Measurements from ENCODE around the gene WDR45B.

Gene WDR45B

GRCh38 chr17:82636626-82637598, 11.3 kb downstream of the WDR45B start:
- Mint-ChIP-seq H3K4me1 (ENCODE audit: low read depth) (peaks cover 16% of the 10 kb centered on the region), H3K27ac (no peak overlapping the region), H3K9me3 (no peaks in the 10 kb centered on the region), H3K4me3 (no peak overlapping the region), H3K27me3 (ENCODE audit: low read depth) (no peaks in the 10 kb centered on the region), H3K36me3 (ENCODE audit: low read depth) (peaks cover 26% of the 10 kb centered on the region)

GRCh38 chr17:82633343-82633742, 14.9 kb downstream of the WDR45B start:
- peaks cover 25% of the 10 kb centered on the region for H3K36me3 Mint-ChIP-seq (ENCODE audit: low read depth)
- no peaks in the 10 kb centered on the region for H3K27me3 Mint-ChIP-seq (ENCODE audit: low read depth)
- peaks cover 9% of the 10 kb centered on the region for H3K4me1 Mint-ChIP-seq (ENCODE audit: low read depth)
- no peak overlapping the region for H3K27ac Mint-ChIP-seq
- H3K9me3 Mint-ChIP-seq = no peaks in the 10 kb centered on the region
- no peak overlapping the region for H3K4me3 Mint-ChIP-seq

- no peak overlapping the region for H3K27ac Mint-ChIP-seq
These were observed 15.8 kb downstream of the WDR45B start for GRCh38 chr17:82632451-82632850.

GRCh38 chr17:82631544-82631943, 16.7 kb downstream of the WDR45B start:
- H3K27me3 Mint-ChIP-seq (ENCODE audit: low read depth) = no peaks in the 10 kb centered on the region
- H3K36me3 Mint-ChIP-seq (ENCODE audit: low read depth) = peaks cover 27% of the 10 kb centered on the region
- H3K4me1 Mint-ChIP-seq (ENCODE audit: low read depth) = peaks cover 7% of the 10 kb centered on the region
- no peak overlapping the region for H3K4me3 Mint-ChIP-seq
- H3K9me3 Mint-ChIP-seq = no peaks in the 10 kb centered on the region
- H3K27ac Mint-ChIP-seq = no peak overlapping the region

More at GRCh38 chr17:82632451-82632850, 15.8 kb downstream of the WDR45B start:
- peaks cover 30% of the 10 kb centered on the region for H3K36me3 Mint-ChIP-seq (ENCODE audit: low read depth)
- no peaks in the 10 kb centered on the region for H3K9me3 Mint-ChIP-seq
- no peaks in the 10 kb centered on the region for H3K27me3 Mint-ChIP-seq (ENCODE audit: low read depth)
- peaks cover 7% of the 10 kb centered on the region for H3K4me1 Mint-ChIP-seq (ENCODE audit: low read depth)
- no peak overlapping the region for H3K4me3 Mint-ChIP-seq

GRCh38 chr17:82630212-82630611, 18.0 kb downstream of the WDR45B start:
- Mint-ChIP-seq H3K27me3 (ENCODE audit: low read depth) (no peaks in the 10 kb centered on the region), H3K4me1 (ENCODE audit: low read depth) (peaks cover 7% of the 10 kb centered on the region), H3K4me3 (no peak overlapping the region), H3K9me3 (no peaks in the 10 kb centered on the region), H3K27ac (no peak overlapping the region), H3K36me3 (ENCODE audit: low read depth) (peaks cover 30% of the 10 kb centered on the region)

GRCh38 chr17:82629748-82630147, 18.5 kb downstream of the WDR45B start:
- Mint-ChIP-seq H3K4me3 (no peak overlapping the region), H3K36me3 (ENCODE audit: low read depth) (peaks cover 30% of the 10 kb centered on the region), H3K9me3 (no peaks in the 10 kb centered on the region), H3K27me3 (ENCODE audit: low read depth) (no peaks in the 10 kb centered on the region), H3K27ac (no peak overlapping the region), H3K4me1 (ENCODE audit: low read depth) (peaks cover 6% of the 10 kb centered on the region)

- Mint-ChIP-seq H3K27ac (no peak overlapping the region), H3K4me1 (ENCODE audit: low read depth) (peaks cover 4% of the 10 kb centered on the region), H3K27me3 (ENCODE audit: low read depth) (no peaks in the 10 kb centered on the region), H3K9me3 (no peaks in the 10 kb centered on the region), H3K36me3 (ENCODE audit: low read depth) (peaks cover 33% of the 10 kb centered on the region), H3K4me3 (no peak overlapping the region)
These were observed 20.8 kb downstream of the WDR45B start for GRCh38 chr17:82627405-82627804.

- peaks cover 37% of the 10 kb centered on the region for H3K36me3 Mint-ChIP-seq (ENCODE audit: low read depth)
- no peaks in the 10 kb centered on the region for H3K9me3 Mint-ChIP-seq
- H3K27ac Mint-ChIP-seq = no peak overlapping the region
- H3K4me3 Mint-ChIP-seq = no peak overlapping the region
- H3K4me1 Mint-ChIP-seq (ENCODE audit: low read depth) = peaks cover 2% of the 10 kb centered on the region
- H3K27me3 Mint-ChIP-seq (ENCODE audit: low read depth) = no peaks in the 10 kb centered on the region
These were observed 24.5 kb downstream of the WDR45B start for GRCh38 chr17:82623707-82624106.

- Mint-ChIP-seq H3K9me3 (no peaks in the 10 kb centered on the region), H3K4me3 (no peak overlapping the region), H3K27me3 (ENCODE audit: low read depth) (no peaks in the 10 kb centered on the region), H3K4me1 (ENCODE audit: low read depth) (no peaks in the 10 kb centered on the region), H3K27ac (no peak overlapping the region), H3K36me3 (ENCODE audit: low read depth) (peaks cover 38% of the 10 kb centered on the region)
These were observed 28.6 kb downstream of the WDR45B start for GRCh38 chr17:82619641-82620040.

- peaks cover 38% of the 10 kb centered on the region for H3K36me3 Mint-ChIP-seq (ENCODE audit: low read depth)
- H3K27ac Mint-ChIP-seq = no peak overlapping the region
These were observed 29.0 kb downstream of the WDR45B start for GRCh38 chr17:82619211-82619610.

GRCh38 chr17:82616021-82616711, 32.1 kb downstream of the WDR45B start:
- Mint-ChIP-seq H3K4me1 (ENCODE audit: low read depth) (no peaks in the 10 kb centered on the region), H3K9me3 (no peaks in the 10 kb centered on the region), H3K27me3 (ENCODE audit: low read depth) (no peaks in the 10 kb centered on the region), H3K36me3 (ENCODE audit: low read depth) (peaks cover 40% of the 10 kb centered on the region), H3K4me3 (no peak overlapping the region), H3K27ac (no peak overlapping the region)

More at GRCh38 chr17:82619211-82619610, 29.0 kb downstream of the WDR45B start:
- H3K4me3 Mint-ChIP-seq = no peak overlapping the region
- H3K9me3 Mint-ChIP-seq = no peaks in the 10 kb centered on the region
- H3K4me1 Mint-ChIP-seq (ENCODE audit: low read depth) = no peaks in the 10 kb centered on the region
- H3K27me3 Mint-ChIP-seq (ENCODE audit: low read depth) = no peaks in the 10 kb centered on the region

GRCh38 chr17:82615084-82616020, 32.9 kb downstream of the WDR45B start:
- no peaks in the 10 kb centered on the region for H3K27me3 Mint-ChIP-seq (ENCODE audit: low read depth)
- no peaks in the 10 kb centered on the region for H3K4me1 Mint-ChIP-seq (ENCODE audit: low read depth)
- H3K9me3 Mint-ChIP-seq = no peaks in the 10 kb centered on the region
- no peak overlapping the region for H3K27ac Mint-ChIP-seq
- no peak overlapping the region for H3K4me3 Mint-ChIP-seq
- H3K36me3 Mint-ChIP-seq (ENCODE audit: low read depth) = peaks cover 40% of the 10 kb centered on the region

- H3K9me3 Mint-ChIP-seq = no peaks in the 10 kb centered on the region
- no peak overlapping the region for H3K27ac Mint-ChIP-seq
- H3K36me3 Mint-ChIP-seq (ENCODE audit: low read depth) = peaks cover 43% of the 10 kb centered on the region
- peaks cover 2% of the 10 kb centered on the region for H3K4me1 Mint-ChIP-seq (ENCODE audit: low read depth)
- no peaks in the 10 kb centered on the region for H3K27me3 Mint-ChIP-seq (ENCODE audit: low read depth)
- no peak overlapping the region for H3K4me3 Mint-ChIP-seq
These were observed 34.1 kb downstream of the WDR45B start for GRCh38 chr17:82614095-82614631.
